Measurements from ENCODE around the gene XPR1.

GRCh38 chr1:180896161-180896560, 264.3 kb downstream of the XPR1 start:
- TF ChIP-seq CTCF (IDR thresholded peaks at IDR 0.05) (no peak), POLR2AphosphoS5 (IDR thresholded peaks at IDR 0.05) (no peak)
